Erythroblast (primary cell): ENCODE measurements around the gene DCLRE1C.

Experiments used
- GATA1 ChIP-seq: IDR thresholded peaks from 2 replicates; pipeline ENCODE4 v1.6.1; 2011; ENCODE audit warnings: low read depth, mild to moderate bottlenecking, control low read depth, low read length, moderate library complexity
- POLR2A ChIP-seq: IDR thresholded peaks from 2 replicates; pipeline ENCODE4 v1.6.1; 2011; ENCODE audit warnings: mild to moderate bottlenecking, low read length

DNA sequence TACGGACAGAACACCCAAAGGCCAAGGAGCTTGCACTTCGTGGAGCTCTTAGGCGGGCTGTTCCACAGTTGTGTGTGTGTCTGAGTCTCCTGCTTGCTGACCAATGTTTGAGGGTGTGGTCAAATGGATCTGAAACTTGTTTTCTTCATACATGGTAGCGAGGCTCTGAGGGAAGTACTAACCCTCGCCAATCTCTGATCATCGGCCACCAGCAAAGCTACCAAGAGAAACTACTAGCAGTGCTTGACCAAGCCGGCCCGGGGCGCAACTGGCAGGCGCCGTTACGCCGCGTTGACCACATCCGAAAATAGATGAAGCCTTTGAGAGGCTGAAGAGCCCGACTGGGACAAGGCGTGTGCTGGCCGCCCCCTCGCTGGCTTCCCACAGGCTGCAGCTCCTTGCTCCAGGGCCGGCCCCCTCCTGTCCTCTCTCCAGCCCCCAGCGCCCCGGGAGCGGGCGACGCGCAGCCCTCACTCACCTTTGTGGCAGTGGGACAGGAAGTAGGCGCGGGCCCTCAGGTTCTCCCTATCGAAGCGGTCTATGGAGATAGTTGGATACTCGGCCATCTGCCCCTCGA is 384 bp downstream of the DCLRE1C start:
- TF ChIP-seq POLR2A (no peak), GATA1 (no peak)
